GM06990 (cell line): ENCODE results near the gene FAM229A.

Experiments
- DNase-seq: peaks from one replicate; pipeline ENCODE4 v3.0.0-alpha.2; 2011; ENCODE audit not compliant: insufficient read length; ENCODE audit errors: extremely low read depth
- H3K27me3 ChIP-seq: replicated peaks from 2 replicates; pipeline ENCODE4 v1.6.0; 2011; ENCODE audit warnings: low read length; ENCODE audit not compliant: control insufficient read depth, insufficient read depth
- H3K36me3 ChIP-seq: 2 replicates; pipeline ENCODE4 v1.5.1; 2011; ENCODE audit warnings: low read length; ENCODE audit not compliant: control insufficient read depth, insufficient read depth
- H3K4me3 ChIP-seq: replicated peaks from 2 replicates; pipeline ENCODE4 v1.5.1; 2011; ENCODE audit warnings: low read depth, mild to moderate bottlenecking, control low read depth, low read length
- CTCF ChIP-seq: IDR thresholded peaks from 2 replicates; pipeline ENCODE4 v1.5.1; 2011; ENCODE audit warnings: low read length, control low read depth, mild to moderate bottlenecking, inconsistent platforms; ENCODE audit not compliant: insufficient read depth, poor library complexity, severe bottlenecking

Gene FAM229A

GRCh38 chr1:32362474-32363313 is at the start of gene FAM229A, which contains the start of gene TSSK3:
Gene FAM229A (minus strand): TSS chr1:32362485. CDS start chr1:32362091, 394 bp downstream.
Gene TSSK3 (plus strand): TSS chr1:32362539. CDS start chr1:32362702, 163 bp downstream.
- H3K27me3 ChIP-seq, result no peaks in the 10 kb centered on the region
- peaks cover 14% of the 10 kb centered on the region for H3K36me3 ChIP-seq
- DNase-seq, result no peak
- H3K4me3 ChIP-seq, result no peak within 1 kb of the TSS
- TF ChIP-seq CTCF, result no peak

GRCh38 chr1:32411261-32411660 is 49.0 kb upstream of the FAM229A start:
- H3K4me3 ChIP-seq, result no peak overlapping the region
- TF ChIP-seq CTCF, result no peak

DNA sequence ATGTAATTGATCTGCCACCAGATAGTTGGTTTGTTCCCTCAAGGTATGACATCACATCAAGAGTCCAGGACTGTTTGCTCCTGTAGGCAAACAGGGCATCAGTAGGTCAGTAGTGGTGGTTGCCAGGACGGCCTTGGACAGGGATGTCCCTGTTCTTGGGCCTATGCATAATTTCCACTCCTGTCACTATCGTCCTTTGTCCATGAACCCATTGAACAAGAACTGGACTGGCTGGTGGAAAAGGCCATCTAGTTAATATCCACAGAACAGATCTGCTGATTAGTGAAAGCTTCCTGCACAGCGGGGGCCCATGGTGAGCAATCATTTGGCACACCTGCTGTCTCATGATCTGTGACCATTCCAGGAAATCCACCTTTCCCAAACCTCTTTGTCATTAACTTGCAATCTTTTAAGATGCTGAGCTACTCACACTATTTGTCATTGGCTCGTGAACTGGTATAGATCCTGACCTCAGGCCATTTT is 44.4 kb upstream of the FAM229A start:
- H3K4me3 ChIP-seq, result no peak overlapping the region
- H3K36me3 ChIP-seq, result no peaks in the 10 kb centered on the region
- H3K27me3 ChIP-seq, result no peaks in the 10 kb centered on the region; the same call in 1 of the 2 replicates
- TF ChIP-seq CTCF, result no peak
- DNase-seq, result no peak

More at GRCh38 chr1:32411261-32411660, 49.0 kb upstream of the FAM229A start:
- DNase-seq, result no peak
- Histone ChIP-seq H3K36me3 (no peaks in the 10 kb centered on the region), H3K27me3 (no peaks in the 10 kb centered on the region; the same call in 1 of the 2 replicates)

- Histone ChIP-seq H3K36me3 (no peaks in the 10 kb centered on the region), H3K4me3 (no peak overlapping the region)
- no peak for TF ChIP-seq CTCF
These were observed 43.6 kb upstream of the FAM229A start for GRCh38 chr1:32405672-32406467.

GRCh38 chr1:32404946-32405345 is 42.7 kb upstream of the FAM229A start:
- H3K27me3 ChIP-seq, result no peaks in the 10 kb centered on the region; the same call in 1 of the 2 replicates
- no peaks in the 10 kb centered on the region for H3K36me3 ChIP-seq
- H3K4me3 ChIP-seq, result no peak overlapping the region
- TF ChIP-seq CTCF, result no peak
- no peak for DNase-seq

More at GRCh38 chr1:32405672-32406467, 43.6 kb upstream of the FAM229A start:
- H3K27me3 ChIP-seq, result no peaks in the 10 kb centered on the region; the same call in 1 of the 2 replicates
- DNase-seq, result no peak
